Upper lobe of right lung (tissue), 1 donor: ENCODE data around the gene SLC35B2. TPM values are rescaled to one million over a fixed set of nuclear protein-coding genes. Genes with fewer than 3 reads are reported as not detected.
"Not testable (repeated sequence)": the region's sequence is repeated elsewhere in the genome, so short reads cannot be mapped to it uniquely, and the experiment has no call there.

Source experiments
- ATAC-seq: fragments of 200-7000 bp; cut with Tn5 transposase; one replicate; pipeline ENCODE4 v1.9.1; 2020; ENCODE audit warnings: mild to moderate bottlenecking, moderate library complexity
- DNase-seq: peaks from one replicate; pipeline ENCODE4 v3.0.0-alpha.2; 2020
- H3K27ac ChIP-seq: fragments of 200-600 bp; one replicate; pipeline ENCODE4 v1.8.0; 2022
- H3K27me3 ChIP-seq: fragments of 200-600 bp; one replicate; pipeline ENCODE4 v1.8.0; 2022; ENCODE audit warnings: mild to moderate bottlenecking
- H3K36me3 ChIP-seq: fragments of 200-600 bp; one replicate; pipeline ENCODE4 v1.8.0; 2022
- H3K4me1 ChIP-seq: fragments of 200-600 bp; one replicate; pipeline ENCODE4 v1.8.0; 2022
- H3K4me3 ChIP-seq: fragments of 200-600 bp; one replicate; pipeline ENCODE4 v1.8.0; 2022; ENCODE audit warnings: mild to moderate bottlenecking
- H3K9me3 ChIP-seq: fragments of 200-600 bp; one replicate; pipeline ENCODE4 v1.8.0; 2022
- intact Hi-C: fragments of 100-400 bp; cut with DNase I; formaldehyde crosslinking; loops from one replicate; pipeline ENCODE4 v1.11.0; 2022
- total RNA-seq: library from RNA; stranded (reverse); fragmentation: NEBNext Ultra II Directional; extraction: Animal tissue kit (Norgen Biotek cat#: 25700); gene quantifications from one replicate; pipeline ENCODE4 v1.2.1, GENCODE V29; 2021
- TF ChIP-seq, protein P1 (sequence below): fragments of 200-600 bp; IDR thresholded peaks from one replicate; pipeline ENCODE4 v1.8.0; 2022; ENCODE audit warnings: antibody characterized with exemption
- donor health status: DM: no; HTN: yes; CAD: no; lungs with severe emphysema.

The SLC35B2 gene
- total RNA-seq, 1 donor from 2014 or later = 32.3 TPM

DNA sequence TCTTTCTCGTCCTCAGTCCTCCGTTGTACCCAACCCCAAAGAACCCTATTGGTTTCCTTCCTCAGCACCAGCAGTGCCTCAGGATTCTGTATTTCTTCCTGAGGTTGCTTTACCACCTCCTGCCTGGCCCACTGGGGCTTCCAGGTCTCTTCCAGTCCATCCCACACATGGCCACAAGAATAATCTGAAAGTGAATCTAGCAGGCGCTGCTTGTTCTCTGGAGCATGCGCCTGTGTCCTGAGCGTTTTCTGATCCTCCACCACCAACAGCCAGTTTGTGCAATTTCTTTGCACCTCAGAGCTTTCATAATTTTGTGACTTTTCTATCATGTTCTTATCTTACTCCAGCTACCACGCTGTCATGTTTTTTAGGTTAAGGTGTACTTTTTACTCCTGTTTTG is 22.1 kb downstream of the SLC35B2 start:
- TF ChIP-seq, protein P1, sequence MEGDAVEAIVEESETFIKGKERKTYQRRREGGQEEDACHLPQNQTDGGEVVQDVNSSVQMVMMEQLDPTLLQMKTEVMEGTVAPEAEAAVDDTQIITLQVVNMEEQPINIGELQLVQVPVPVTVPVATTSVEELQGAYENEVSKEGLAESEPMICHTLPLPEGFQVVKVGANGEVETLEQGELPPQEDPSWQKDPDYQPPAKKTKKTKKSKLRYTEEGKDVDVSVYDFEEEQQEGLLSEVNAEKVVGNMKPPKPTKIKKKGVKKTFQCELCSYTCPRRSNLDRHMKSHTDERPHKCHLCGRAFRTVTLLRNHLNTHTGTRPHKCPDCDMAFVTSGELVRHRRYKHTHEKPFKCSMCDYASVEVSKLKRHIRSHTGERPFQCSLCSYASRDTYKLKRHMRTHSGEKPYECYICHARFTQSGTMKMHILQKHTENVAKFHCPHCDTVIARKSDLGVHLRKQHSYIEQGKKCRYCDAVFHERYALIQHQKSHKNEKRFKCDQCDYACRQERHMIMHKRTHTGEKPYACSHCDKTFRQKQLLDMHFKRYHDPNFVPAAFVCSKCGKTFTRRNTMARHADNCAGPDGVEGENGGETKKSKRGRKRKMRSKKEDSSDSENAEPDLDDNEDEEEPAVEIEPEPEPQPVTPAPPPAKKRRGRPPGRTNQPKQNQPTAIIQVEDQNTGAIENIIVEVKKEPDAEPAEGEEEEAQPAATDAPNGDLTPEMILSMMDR = no peak
- Histone ChIP-seq H3K27ac (peak overlapping the region; percentile 37), H3K4me1 (peaks cover 30% of the 10 kb centered on the region), H3K27me3 (no peaks in the 10 kb centered on the region), H3K36me3 (peaks cover 28% of the 10 kb centered on the region), H3K4me3 (no peak overlapping the region), H3K9me3 (no peaks in the 10 kb centered on the region)
- intact Hi-C loops = loop anchor here (5.0 kb wide), 1 partner anchor 53 kb away; no protein-coding TSS in a partner anchor
- DNase-seq (no peak), ATAC-seq (no peak)

DNA sequence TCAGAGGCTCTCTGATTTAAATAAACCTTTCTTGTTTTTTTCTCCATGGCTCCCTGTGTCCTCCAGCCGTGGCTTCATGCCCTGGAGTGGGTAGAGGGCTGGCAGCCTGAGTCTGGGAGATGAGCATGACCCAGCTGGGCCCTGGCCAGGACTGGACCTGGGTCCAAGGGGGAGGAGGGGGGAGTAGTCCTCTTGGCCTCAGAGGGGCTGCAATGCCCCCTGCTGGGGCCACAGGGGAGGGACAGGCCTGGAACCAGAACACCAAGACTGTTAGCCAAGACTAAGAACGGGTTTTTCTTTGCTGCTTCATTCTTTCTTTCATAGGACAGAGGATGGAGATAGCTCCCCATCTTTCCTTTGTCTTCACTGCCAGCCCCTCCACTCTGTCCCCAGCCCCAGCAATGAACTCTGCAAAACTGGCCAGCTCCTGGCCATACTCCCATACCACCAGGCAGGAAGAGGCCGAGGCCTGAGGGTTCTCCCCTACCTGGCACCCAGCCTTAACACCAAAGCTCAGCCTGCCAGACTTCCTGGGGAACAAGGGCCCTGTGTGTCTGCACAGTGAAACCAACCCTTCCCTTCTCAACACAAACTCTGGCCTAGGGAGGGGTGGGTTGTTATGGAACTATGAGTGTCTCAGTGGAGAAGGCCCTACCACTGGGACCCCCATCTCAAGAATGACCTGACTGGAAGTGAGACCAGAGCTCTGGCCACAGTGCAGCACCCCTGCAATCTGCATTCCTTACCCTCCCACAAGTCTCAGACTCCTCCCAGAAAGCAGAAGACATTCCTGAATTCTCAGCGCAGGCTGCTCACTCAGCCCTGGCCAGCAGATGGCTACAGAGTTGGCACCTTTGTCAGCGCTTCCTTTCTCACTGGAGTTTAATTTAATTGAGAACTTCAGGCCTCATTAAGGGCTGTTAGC is 23.0 kb downstream of the SLC35B2 start:
- H3K27me3 ChIP-seq = no peaks in the 10 kb centered on the region
- no peaks in the 10 kb centered on the region for H3K9me3 ChIP-seq
- H3K4me3 ChIP-seq = no peak overlapping the region
- H3K4me1 ChIP-seq = peaks cover 30% of the 10 kb centered on the region
- peak overlapping the region; percentile 65 for H3K27ac ChIP-seq
- DNase-seq (peak; percentile 75), ATAC-seq (peak; percentile 60)
- intact Hi-C loops = loop anchor here (5.0 kb wide), 1 partner anchor 52 kb away; no protein-coding TSS in a partner anchor
- peaks cover 37% of the 10 kb centered on the region for H3K36me3 ChIP-seq
- TF ChIP-seq, protein P1 = peak; percentile 71

DNA sequence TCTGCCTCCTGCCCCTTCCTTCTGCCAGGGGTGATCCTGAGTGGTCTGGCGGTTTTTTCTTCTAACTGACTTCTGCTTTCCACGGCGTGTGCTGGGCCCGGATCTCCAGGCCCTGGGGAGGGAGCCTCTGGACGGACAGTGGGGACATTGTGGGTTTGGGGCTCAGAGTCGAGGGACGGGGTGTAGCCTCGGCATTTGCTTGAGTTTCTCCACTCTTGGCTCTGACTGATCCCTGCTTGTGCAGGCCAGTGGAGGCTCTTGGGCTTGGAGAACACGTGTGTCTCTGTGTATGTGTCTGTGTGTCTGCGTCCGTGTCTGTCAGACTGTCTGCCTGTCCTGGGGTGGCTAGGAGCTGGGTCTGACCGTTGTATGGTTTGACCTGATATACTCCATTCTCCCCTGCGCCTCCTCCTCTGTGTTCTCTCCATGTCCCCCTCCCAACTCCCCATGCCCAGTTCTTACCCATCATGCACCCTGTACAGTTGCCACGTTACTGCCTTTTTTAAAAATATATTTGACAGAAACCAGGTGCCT is 23.7 kb downstream of the SLC35B2 start:
- peaks cover 30% of the 10 kb centered on the region for H3K4me1 ChIP-seq
- ATAC-seq = no peak
- intact Hi-C loops = no loop called here

DNA sequence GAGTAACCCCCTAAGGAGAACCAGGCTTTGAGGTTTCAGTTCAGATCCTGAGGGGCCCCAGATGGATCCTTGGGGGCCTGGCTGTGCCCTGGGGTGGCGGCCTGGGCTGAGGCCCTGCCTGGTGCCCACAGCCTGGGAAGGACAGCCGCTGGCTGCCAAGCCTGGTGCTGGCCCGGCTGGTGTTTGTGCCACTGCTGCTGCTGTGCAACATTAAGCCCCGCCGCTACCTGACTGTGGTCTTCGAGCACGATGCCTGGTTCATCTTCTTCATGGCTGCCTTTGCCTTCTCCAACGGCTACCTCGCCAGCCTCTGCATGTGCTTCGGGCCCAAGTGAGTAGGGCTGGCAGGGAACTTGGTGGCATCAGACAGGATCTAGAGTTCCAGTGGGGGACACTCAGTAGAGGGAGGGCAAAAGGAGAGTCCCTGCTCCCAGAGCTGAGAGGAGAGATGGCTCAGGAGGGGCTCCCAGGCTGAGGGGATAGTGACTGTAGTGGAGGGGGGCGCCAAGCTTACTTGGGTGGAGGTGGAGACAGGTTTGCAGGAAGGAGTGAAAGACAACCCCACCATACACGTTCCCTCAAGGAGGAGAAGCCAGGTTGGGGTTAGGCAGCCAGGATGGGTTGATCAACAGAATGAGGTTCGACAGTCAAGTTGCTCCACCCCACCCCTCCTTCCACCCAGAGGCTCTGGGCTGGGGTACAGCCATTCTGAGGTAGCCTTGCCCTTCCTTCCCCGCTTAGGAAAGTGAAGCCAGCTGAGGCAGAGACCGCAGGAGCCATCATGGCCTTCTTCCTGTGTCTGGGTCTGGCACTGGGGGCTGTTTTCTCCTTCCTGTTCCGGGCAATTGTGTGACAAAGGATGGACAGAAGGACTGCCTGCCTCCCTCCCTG is 24.4 kb downstream of the SLC35B2 start:
- intact Hi-C loops = no loop called here
- H3K9me3 ChIP-seq = no peaks in the 10 kb centered on the region
- peaks cover 38% of the 10 kb centered on the region for H3K36me3 ChIP-seq
- H3K27me3 ChIP-seq = no peaks in the 10 kb centered on the region
- TF ChIP-seq, protein P1 = no peak
- H3K27ac ChIP-seq = no peak overlapping the region
- DNase-seq (no peak), ATAC-seq (no peak)
- H3K4me1 ChIP-seq = peaks cover 30% of the 10 kb centered on the region
- no peak overlapping the region for H3K4me3 ChIP-seq

More for the DNA sequence above, 23.7 kb downstream of the SLC35B2 start:
- Histone ChIP-seq H3K27me3 (no peaks in the 10 kb centered on the region), H3K36me3 (peaks cover 38% of the 10 kb centered on the region), H3K9me3 (no peaks in the 10 kb centered on the region), H3K27ac (peak overlapping the region; percentile 65), H3K4me3 (no peak overlapping the region)
- DNase-seq = no peak
- TF ChIP-seq, protein P1 = no peak

DNA sequence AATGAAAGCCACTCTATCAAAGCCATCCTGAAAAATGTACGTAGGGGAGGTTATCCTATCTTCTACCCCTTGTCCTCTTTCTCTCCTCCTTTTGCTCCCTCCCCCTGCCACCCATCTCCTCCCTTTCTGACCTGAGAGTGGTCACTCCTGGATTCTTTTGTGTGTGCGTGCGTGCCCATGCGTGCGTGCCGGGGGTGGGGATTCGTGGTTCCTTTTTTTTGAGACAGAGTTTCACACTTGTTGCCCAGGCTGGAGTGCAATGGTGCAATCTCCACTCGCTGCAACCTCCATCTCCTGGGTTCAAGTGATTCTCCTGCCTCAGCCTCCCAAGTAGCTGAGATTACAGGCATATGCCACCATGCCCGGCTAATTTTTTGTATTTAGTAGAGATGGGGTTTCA is 25.9 kb downstream of the SLC35B2 start:
- H3K4me3 ChIP-seq, H3K9me3 ChIP-seq, ATAC-seq, intact Hi-C loops, DNase-seq, H3K27ac ChIP-seq, H3K27me3 ChIP-seq: not testable (repeated sequence)
- H3K4me1 ChIP-seq = peaks cover 25% of the 10 kb centered on the region
- peaks cover 38% of the 10 kb centered on the region for H3K36me3 ChIP-seq
